CD14-positive monocyte (primary cell): ENCODE results near the gene KCNN3. TPM values are rescaled to one million over a fixed set of nuclear protein-coding genes. Genes with fewer than 3 reads are reported as not detected.

Source experiments
- DNase-seq, 3 donors: peaks; one replicate each; pipeline ENCODE4 v3.0.0-alpha.2; 2011 to 2022
- H2AFZ ChIP-seq: 2 replicates; pipeline ENCODE4 v1.6.0; 2012; ENCODE audit warnings: mild to moderate bottlenecking, low read depth, low read length, inconsistent platforms; ENCODE audit not compliant: insufficient read depth, poor library complexity, severe bottlenecking
- H3K27ac ChIP-seq, 2 donors: 1 replicate in 1 of 2; 2 replicates in 1 of 2; pipeline ENCODE4 v1.5.1; 2012 to 2013; ENCODE audit warnings: low read length in 2 of 2, control low read depth in 1 of 2, inconsistent platforms in 1 of 2, low read depth in 1 of 2, mild to moderate bottlenecking in 1 of 2
- H3K27me3 ChIP-seq, 2 donors: one replicate each; pipeline versions ENCODE4 v1.6.0 to v1.6.1; 2011 to 2013; ENCODE audit warnings: low read length in 2 of 2; ENCODE audit not compliant: control insufficient read depth in 2 of 2, insufficient read depth in 2 of 2
- H3K36me3 ChIP-seq, 2 donors: replicated peaks in 1 of 2; 1 replicate in 1 of 2; 2 replicates in 1 of 2; pipeline versions ENCODE4 v1.5.1 to v1.6.1; 2012 to 2013; ENCODE audit warnings: low read length in 2 of 2, control low read depth in 1 of 2, inconsistent platforms in 1 of 2, mild to moderate bottlenecking in 1 of 2; ENCODE audit not compliant: insufficient read depth in 2 of 2, control insufficient read depth in 1 of 2
- H3K4me1 ChIP-seq, 2 donors: 1 replicate in 1 of 2; 2 replicates in 1 of 2; pipeline versions ENCODE4 v1.5.1 to v1.6.1; 2012 to 2013; ENCODE audit warnings: low read length in 2 of 2, control low read depth in 1 of 2, inconsistent platforms in 1 of 2, mild to moderate bottlenecking in 1 of 2, moderate library complexity in 1 of 2; ENCODE audit not compliant: insufficient read depth in 2 of 2, control insufficient read depth in 1 of 2
- H3K4me2 ChIP-seq: replicated peaks from 2 replicates; pipeline ENCODE3; 2012; ENCODE audit warnings: low read length, moderate library complexity, mild to moderate bottlenecking; ENCODE audit not compliant: poor library complexity, severe bottlenecking; ENCODE audit errors: extremely low read depth
- H3K4me3 ChIP-seq, 3 experiments: fragments of 200-600 bp in 1 of 3; sonication (generic) in 1 of 3; replicated peaks in 1 of 3; 1 replicate in 2 of 3; 2 replicates in 1 of 3; pipeline ENCODE4 v1.5.1; 2011 to 2013; ENCODE audit warnings: low read length in 3 of 3, mild to moderate bottlenecking in 3 of 3, control low read depth in 2 of 3, low read depth in 2 of 3, inconsistent platforms in 1 of 3, moderate library complexity in 1 of 3
- H3K79me2 ChIP-seq: 2 replicates; pipeline ENCODE4 v1.6.0; 2012; ENCODE audit warnings: mild to moderate bottlenecking, control low read depth, inconsistent platforms, low read length, moderate library complexity; ENCODE audit not compliant: insufficient read depth
- H3K9ac ChIP-seq: 2 replicates; pipeline ENCODE4 v1.6.0; 2017; ENCODE audit warnings: low read length, mild to moderate bottlenecking; ENCODE audit not compliant: insufficient read depth, poor library complexity, severe bottlenecking
- H3K9me3 ChIP-seq, 2 donors: replicated peaks in 1 of 2; 1 replicate in 1 of 2; 2 replicates in 1 of 2; pipeline versions ENCODE4 v1.5.1 to v1.6.1; 2012 to 2013; ENCODE audit warnings: low read length in 2 of 2, control low read depth in 1 of 2; ENCODE audit not compliant: control insufficient read depth in 1 of 2, insufficient read depth in 1 of 2
- H4K20me1 ChIP-seq: 2 replicates; pipeline ENCODE4 v1.6.0; 2012; ENCODE audit warnings: mild to moderate bottlenecking, low read length, control low read depth, moderate library complexity; ENCODE audit not compliant: insufficient read depth
- H3K27ac Mint-ChIP-seq, 7 donors: one replicate each; pipeline ENCODE4 v1.8.0; 2020; ENCODE audit warnings: mild to moderate bottlenecking in 7 of 7, mixed read lengths in 7 of 7, moderate library complexity in 6 of 7, inconsistent platforms in 2 of 7
- H3K27me3 Mint-ChIP-seq, 3 donors: one replicate each; pipeline ENCODE4 v1.8.0; 2021 to 2022; ENCODE audit warnings: low read depth in 3 of 3, mild to moderate bottlenecking in 3 of 3, mixed read lengths in 3 of 3, moderate library complexity in 3 of 3, inconsistent platforms in 1 of 3
- H3K36me3 Mint-ChIP-seq, 2 donors: one replicate each; pipeline ENCODE4 v1.8.0; 2020; ENCODE audit warnings: mixed read lengths in 2 of 2, inconsistent platforms in 1 of 2, mild to moderate bottlenecking in 1 of 2
- H3K4me1 Mint-ChIP-seq: one replicate; pipeline ENCODE4 v1.8.0; 2020; ENCODE audit warnings: mild to moderate bottlenecking, mixed read lengths
- H3K4me3 Mint-ChIP-seq, 2 donors: one replicate each; pipeline ENCODE4 v1.8.0; 2020; ENCODE audit warnings: mild to moderate bottlenecking in 2 of 2, mixed read lengths in 2 of 2, moderate library complexity in 1 of 2
- H3K9me3 Mint-ChIP-seq, 7 donors: one replicate each; pipeline ENCODE4 v1.8.0; 2020 to 2022; ENCODE audit warnings: mixed read lengths in 7 of 7, mild to moderate bottlenecking in 6 of 7, moderate library complexity in 6 of 7, inconsistent platforms in 2 of 7
- WGBS: methylation state at CpG from one replicate; pipeline ENCODE4 v1.1.5; 2013; ENCODE audit warnings: missing lambda C conversion rate; ENCODE audit not compliant: insufficient coverage; 5-methylcytosine and 5-hydroxymethylcytosine counted together
- intact Hi-C, 2 donors: fragments of 100-400 bp; cut with micrococcal nuclease; formaldehyde crosslinking; loops; one replicate each; pipeline versions ENCODE4 v1.15.0 to v1.15.1; 2023
- polyA plus RNA-seq, 3 donors: library from polyadenylated mRNA; depleted of rRNA in 1 of 3; unstranded in 2 of 3; stranded (reverse) in 1 of 3; fragments of 300-500 nt in 2 of 3; fragments of >200 nt in 1 of 3; fragmentation: Illumina TruSeq in 2 of 3; gene quantifications; 1 replicate in 2 of 3; 2 replicates in 1 of 3; pipeline ENCODE4 v1.2.3, GENCODE V29; 2012 to 2021
- TF ChIP-seq, protein P1 (sequence below): fragments of 200-600 bp; IDR thresholded peaks from one replicate; pipeline ENCODE4 v1.8.0; 2022; ENCODE audit warnings: antibody characterized with exemption, mild to moderate bottlenecking

The KCNN3 gene
- polyA plus RNA-seq, 3 donors = not detected

DNA sequence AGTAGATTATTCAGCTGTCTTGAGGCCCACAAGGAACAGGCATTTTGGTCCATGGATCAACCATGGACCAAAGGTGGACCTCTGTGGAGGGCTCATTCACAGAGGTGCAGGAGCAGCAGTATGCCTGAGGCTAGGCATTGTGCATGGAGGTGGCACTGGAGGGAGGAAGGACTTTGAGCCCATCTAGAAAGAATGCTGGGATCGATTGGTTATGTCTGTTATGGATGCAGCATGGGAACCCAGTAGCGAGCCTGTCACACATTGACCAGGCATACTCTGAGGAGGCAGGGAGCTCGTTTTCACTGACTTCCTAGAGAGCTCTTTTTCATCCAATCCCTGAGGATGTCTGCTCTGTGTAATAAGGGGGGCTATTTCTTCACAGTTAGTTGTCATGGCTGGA is 75.5 kb downstream of the KCNN3 start:
- WGBS = 83% methylated on average over 2 of the region's 3 CpGs
- Mint-ChIP-seq H3K27me3 (peaks cover 24 to 32% (median 27%) of the 10 kb centered on the region in 3 donors), H3K4me1 (peaks cover 10% of the 10 kb centered on the region), H3K36me3 (no peaks in the 10 kb centered on the region), H3K27ac (no peak overlapping the region), H3K4me3 (no peak overlapping the region), H3K9me3 (no peaks in the 10 kb centered on the region)
- Histone ChIP-seq H3K4me2 (no peak overlapping the region), H3K36me3 (no peaks in the 10 kb centered on the region), H2AFZ (no peak overlapping the region), H3K27me3 (peaks cover 9 to 20% of the 10 kb centered on the region in 2 donors), H3K9ac (no peak overlapping the region), H3K9me3 (no peaks in the 10 kb centered on the region), H3K27ac (no peak overlapping the region), H3K4me1 (peaks cover 3 to 8% of the 10 kb centered on the region in 2 donors), H3K4me3 (no peak overlapping the region), H3K79me2 (no peaks in the 10 kb centered on the region), H4K20me1 (no peaks in the 10 kb centered on the region)
- TF ChIP-seq, protein P1, sequence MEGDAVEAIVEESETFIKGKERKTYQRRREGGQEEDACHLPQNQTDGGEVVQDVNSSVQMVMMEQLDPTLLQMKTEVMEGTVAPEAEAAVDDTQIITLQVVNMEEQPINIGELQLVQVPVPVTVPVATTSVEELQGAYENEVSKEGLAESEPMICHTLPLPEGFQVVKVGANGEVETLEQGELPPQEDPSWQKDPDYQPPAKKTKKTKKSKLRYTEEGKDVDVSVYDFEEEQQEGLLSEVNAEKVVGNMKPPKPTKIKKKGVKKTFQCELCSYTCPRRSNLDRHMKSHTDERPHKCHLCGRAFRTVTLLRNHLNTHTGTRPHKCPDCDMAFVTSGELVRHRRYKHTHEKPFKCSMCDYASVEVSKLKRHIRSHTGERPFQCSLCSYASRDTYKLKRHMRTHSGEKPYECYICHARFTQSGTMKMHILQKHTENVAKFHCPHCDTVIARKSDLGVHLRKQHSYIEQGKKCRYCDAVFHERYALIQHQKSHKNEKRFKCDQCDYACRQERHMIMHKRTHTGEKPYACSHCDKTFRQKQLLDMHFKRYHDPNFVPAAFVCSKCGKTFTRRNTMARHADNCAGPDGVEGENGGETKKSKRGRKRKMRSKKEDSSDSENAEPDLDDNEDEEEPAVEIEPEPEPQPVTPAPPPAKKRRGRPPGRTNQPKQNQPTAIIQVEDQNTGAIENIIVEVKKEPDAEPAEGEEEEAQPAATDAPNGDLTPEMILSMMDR = no peak
- intact Hi-C loops = no loop called here
- DNase-seq = no peak

DNA sequence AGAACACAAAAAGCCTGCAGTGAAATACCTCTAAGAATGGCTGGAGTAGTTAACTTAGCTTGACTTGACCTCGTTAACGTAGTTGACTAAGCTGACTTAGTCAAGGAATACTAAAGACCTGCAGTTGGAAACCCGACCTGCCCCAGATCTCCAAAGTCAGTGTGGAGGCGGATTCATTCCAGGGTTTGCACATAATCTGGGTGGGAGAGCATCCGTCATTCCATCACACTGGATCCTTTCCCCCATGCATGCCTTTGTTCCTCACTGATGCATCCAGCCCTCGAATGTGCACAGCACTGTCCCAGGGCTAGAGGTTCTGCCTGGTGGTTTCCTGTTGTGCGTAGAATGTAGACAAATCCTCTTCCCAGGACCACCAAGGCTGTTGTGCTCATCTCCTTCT is 76.4 kb downstream of the KCNN3 start:
- no peak overlapping the region for H3K4me2 ChIP-seq

More for the DNA sequence above, 76.4 kb downstream of the KCNN3 start:
- Mint-ChIP-seq H3K9me3 (no peaks in the 10 kb centered on the region), H3K27me3 (peaks cover 24 to 32% (median 27%) of the 10 kb centered on the region in 3 donors), H3K36me3 (no peaks in the 10 kb centered on the region), H3K4me3 (no peak overlapping the region), H3K4me1 (peaks cover 10% of the 10 kb centered on the region), H3K27ac (no peak overlapping the region)
- Histone ChIP-seq H3K4me1 (peaks cover 3 to 8% of the 10 kb centered on the region in 2 donors), H3K79me2 (no peaks in the 10 kb centered on the region), H3K27ac (no peak overlapping the region), H3K9me3 (no peaks in the 10 kb centered on the region), H2AFZ (no peak overlapping the region), H3K27me3 (peaks cover 9 to 20% of the 10 kb centered on the region in 2 donors), H3K36me3 (no peaks in the 10 kb centered on the region), H3K4me3 (no peak overlapping the region), H3K9ac (no peak overlapping the region), H4K20me1 (no peaks in the 10 kb centered on the region)
- TF ChIP-seq, protein P1 = no peak
- WGBS = 87% methylated on average over 7 of the region's 7 CpGs
- DNase-seq = no peak
- intact Hi-C loops = no loop called here
